Measurements from ENCODE around the gene SEMA3F. TPM values are rescaled to one million over a fixed set of nuclear protein-coding genes. Genes with fewer than 3 reads are reported as not detected.

The SEMA3F gene
- total and polyA plus RNA-seq, 2 donors (not counting 1 experiment from before 2014, with no cell fraction given), result 5.1 to 9.7 TPM

- Histone ChIP-seq H3K4me2 (ENCODE audit: extremely low read depth, insufficient read depth, low read length) (no peak overlapping the region), H3K27ac (ENCODE audit: insufficient read depth, low read length) (no peak overlapping the region), H4K20me1 (ENCODE audit: control insufficient read depth, extremely low read depth, insufficient read depth, low read length) (no peaks in the 10 kb centered on the region), H3K27me3 (ENCODE audit: control insufficient read depth, insufficient read depth, low read length) (peaks cover 6% of the 10 kb centered on the region), H3K79me2 (ENCODE audit: control insufficient read depth, insufficient read depth, low read length) (no peaks in the 10 kb centered on the region), H2AFZ (ENCODE audit: low read length) (no peak overlapping the region), H3K9me3 (ENCODE audit: control insufficient read depth, insufficient read depth, low read depth, low read length) (no peaks in the 10 kb centered on the region), H3K4me1 (ENCODE audit: control insufficient read depth, extremely low read depth, insufficient read depth, low read length) (peaks cover 5% of the 10 kb centered on the region), H3K4me3 (replicated peaks in 1 of 4; ENCODE audit: control extremely low read depth in 1 of 4, insufficient read depth in 1 of 4, low read depth in 3 of 4, low read length in 4 of 4) (peak overlapping the region in 1 of 4 experiments; percentile 30), H3K36me3 (ENCODE audit: control insufficient read depth, insufficient read depth, low read length) (no peaks in the 10 kb centered on the region), H3K9ac (ENCODE audit: insufficient read depth, low read length) (no peak overlapping the region)
- DNase-seq (ENCODE audit: low read depth in 2 of 2), result no peak
- TF ChIP-seq CTCF (conservative IDR thresholded peaks at IDR 0.05 in 1 of 2, IDR thresholded peaks at IDR 0.05 in 1 of 2; ENCODE audit: low read depth in 1 of 2, low read length in 2 of 2) (no peak), EZH2 (IDR thresholded peaks at IDR 0.05; ENCODE audit: low read length, missing control alignments) (no peak)
These were observed 1.2 kb upstream of the SEMA3F start for GRCh38 chr3:50153782-50154475.

GRCh38 chr3:50154476-50154839, 666 bp upstream of the SEMA3F start:
- Histone ChIP-seq H3K27ac (ENCODE audit: insufficient read depth, low read length) (no peak overlapping the region), H3K4me1 (ENCODE audit: control insufficient read depth, extremely low read depth, insufficient read depth, low read length) (peaks cover 5% of the 10 kb centered on the region), H3K9me3 (ENCODE audit: control insufficient read depth, insufficient read depth, low read depth, low read length) (no peaks in the 10 kb centered on the region), H3K4me2 (ENCODE audit: extremely low read depth, insufficient read depth, low read length) (no peak overlapping the region), H3K27me3 (ENCODE audit: control insufficient read depth, insufficient read depth, low read length) (peaks cover 6% of the 10 kb centered on the region), H2AFZ (ENCODE audit: low read length) (no peak overlapping the region), H3K36me3 (ENCODE audit: control insufficient read depth, insufficient read depth, low read length) (no peaks in the 10 kb centered on the region), H3K4me3 (replicated peaks in 1 of 4; ENCODE audit: control extremely low read depth in 1 of 4, insufficient read depth in 1 of 4, low read depth in 3 of 4, low read length in 4 of 4) (peak overlapping the region in 2 of 4 experiments; percentile 8 to 30), H3K79me2 (ENCODE audit: control insufficient read depth, insufficient read depth, low read length) (no peaks in the 10 kb centered on the region), H4K20me1 (ENCODE audit: control insufficient read depth, extremely low read depth, insufficient read depth, low read length) (no peaks in the 10 kb centered on the region), H3K9ac (ENCODE audit: insufficient read depth, low read length) (no peak overlapping the region)
- TF ChIP-seq EZH2 (IDR thresholded peaks at IDR 0.05; ENCODE audit: low read length, missing control alignments), result no peak
- peak; percentile 5 to 25 for TF ChIP-seq CTCF (conservative IDR thresholded peaks at IDR 0.05 in 1 of 2, IDR thresholded peaks at IDR 0.05 in 1 of 2; ENCODE audit: low read depth in 1 of 2, low read length in 2 of 2)
- DNase-seq (ENCODE audit: low read depth in 2 of 2), result no peak

- Histone ChIP-seq H3K4me1 (ENCODE audit: control insufficient read depth, extremely low read depth, insufficient read depth, low read length) (peaks cover 5% of the 10 kb centered on the region), H2AFZ (ENCODE audit: low read length) (no peak overlapping the region), H3K36me3 (ENCODE audit: control insufficient read depth, insufficient read depth, low read length) (no peaks in the 10 kb centered on the region), H3K9me3 (ENCODE audit: control insufficient read depth, insufficient read depth, low read depth, low read length) (no peaks in the 10 kb centered on the region), H3K79me2 (ENCODE audit: control insufficient read depth, insufficient read depth, low read length) (no peaks in the 10 kb centered on the region), H3K9ac (ENCODE audit: insufficient read depth, low read length) (no peak overlapping the region), H4K20me1 (ENCODE audit: control insufficient read depth, extremely low read depth, insufficient read depth, low read length) (no peaks in the 10 kb centered on the region), H3K4me3 (replicated peaks in 1 of 4; ENCODE audit: control extremely low read depth in 1 of 4, insufficient read depth in 1 of 4, low read depth in 3 of 4, low read length in 4 of 4) (peak overlapping the region; percentile 34 to 69 (median 56)), H3K4me2 (ENCODE audit: extremely low read depth, insufficient read depth, low read length) (peak overlapping the region; percentile 49), H3K27ac (ENCODE audit: insufficient read depth, low read length) (no peak overlapping the region), H3K27me3 (ENCODE audit: control insufficient read depth, insufficient read depth, low read length) (peaks cover 6% of the 10 kb centered on the region)
- DNase-seq (ENCODE audit: low read depth in 2 of 2), result no peak
- TF ChIP-seq CTCF (conservative IDR thresholded peaks at IDR 0.05 in 1 of 2, IDR thresholded peaks at IDR 0.05 in 1 of 2; ENCODE audit: low read depth in 1 of 2, low read length in 2 of 2), result no peak
- TF ChIP-seq EZH2 (IDR thresholded peaks at IDR 0.05; ENCODE audit: low read length, missing control alignments), result no peak
These were observed 361 bp downstream of the SEMA3F start for GRCh38 chr3:50155491-50155878.

Measured in fibroblast of lung (primary cell).